ENCODE measurements around the gene PLEKHF1. TPM values are rescaled to one million over a fixed set of nuclear protein-coding genes. Genes with fewer than 3 reads are reported as not detected.

PLEKHF1 gene
- polyA plus RNA-seq, 3 donors = 0.11 to 0.29 (median 0.26) TPM

- WGBS (ENCODE audit: insufficient coverage) = 96% methylated on average over 3 of the region's 5 CpGs
Measured at GRCh38 chr19:29699861-29700260, 34.6 kb downstream of the PLEKHF1 start.

GRCh38 chr19:29700498-29700897, 35.2 kb downstream of the PLEKHF1 start:
- peak overlapping the region in 1 of 7 donors; percentile 13 for H3K27ac Mint-ChIP-seq
- Histone ChIP-seq H3K4me3 (replicated peaks in 1 of 3; ENCODE audit: low read depth in 2 of 3, low read length in 3 of 3) (no peak overlapping the region), H3K36me3 (replicated peaks in 1 of 2; ENCODE audit: control insufficient read depth in 1 of 2, insufficient read depth in 2 of 2, low read length in 2 of 2) (peaks cover 21 to 34% of the 10 kb centered on the region in 2 donors), H3K27me3 (ENCODE audit: control insufficient read depth in 2 of 2, insufficient read depth in 2 of 2, low read length in 2 of 2) (no peaks in the 10 kb centered on the region), H3K4me1 (ENCODE audit: control insufficient read depth in 1 of 2, insufficient read depth in 2 of 2, low read length in 2 of 2) (no peaks in the 10 kb centered on the region), H3K27ac (ENCODE audit: low read depth in 1 of 2, low read length in 2 of 2) (no peak overlapping the region), H4K20me1 (ENCODE audit: insufficient read depth, low read length) (no peaks in the 10 kb centered on the region), H3K9ac (ENCODE audit: insufficient read depth, low read length, poor library complexity, severe bottlenecking) (no peak overlapping the region), H3K9me3 (replicated peaks in 1 of 2; ENCODE audit: control insufficient read depth in 1 of 2, insufficient read depth in 1 of 2, low read length in 2 of 2) (peaks cover 0 to 4% of the 10 kb centered on the region in 2 donors), H2AFZ (ENCODE audit: insufficient read depth, low read depth, low read length, poor library complexity, severe bottlenecking) (no peak overlapping the region), H3K79me2 (ENCODE audit: insufficient read depth, low read length) (no peaks in the 10 kb centered on the region), H3K4me2 (replicated peaks; ENCODE audit: extremely low read depth, low read length, poor library complexity, severe bottlenecking) (no peak overlapping the region)
- WGBS (ENCODE audit: insufficient coverage) = 95% methylated on average over 3 of the region's 6 CpGs
- no peak for DNase-seq
- no peak overlapping the region for H3K4me3 Mint-ChIP-seq
- intact Hi-C loops (cut with micrococcal nuclease) = no loop called here
- peaks cover 22 to 33% of the 10 kb centered on the region in 2 donors for H3K36me3 Mint-ChIP-seq
- H3K27me3 Mint-ChIP-seq (ENCODE audit: low read depth in 3 of 3) = no peaks in the 10 kb centered on the region
- no peak for TF ChIP-seq CTCF (IDR thresholded peaks at IDR 0.05)
- peaks cover 0 to 10% (median 2%) of the 10 kb centered on the region in 7 donors for H3K9me3 Mint-ChIP-seq
- H3K4me1 Mint-ChIP-seq = no peaks in the 10 kb centered on the region

More at GRCh38 chr19:29699861-29700260, 34.6 kb downstream of the PLEKHF1 start:
- H4K20me1 ChIP-seq (ENCODE audit: insufficient read depth, low read length) = no peaks in the 10 kb centered on the region
- H3K4me1 Mint-ChIP-seq = no peaks in the 10 kb centered on the region
- no peak overlapping the region for H3K4me2 ChIP-seq (replicated peaks; ENCODE audit: extremely low read depth, low read length, poor library complexity, severe bottlenecking)
- intact Hi-C loops (cut with micrococcal nuclease) = no loop called here
- no peak overlapping the region for H3K9ac ChIP-seq (ENCODE audit: insufficient read depth, low read length, poor library complexity, severe bottlenecking)
- H3K4me3 ChIP-seq (replicated peaks in 1 of 3; ENCODE audit: low read depth in 2 of 3, low read length in 3 of 3) = no peak overlapping the region
- no peak overlapping the region for H3K4me3 Mint-ChIP-seq
- H3K27ac Mint-ChIP-seq = no peak overlapping the region
- H2AFZ ChIP-seq (ENCODE audit: insufficient read depth, low read depth, low read length, poor library complexity, severe bottlenecking) = no peak overlapping the region
- no peaks in the 10 kb centered on the region for H3K27me3 ChIP-seq (ENCODE audit: control insufficient read depth in 2 of 2, insufficient read depth in 2 of 2, low read length in 2 of 2)
- no peaks in the 10 kb centered on the region for H3K27me3 Mint-ChIP-seq (ENCODE audit: low read depth in 3 of 3)
- TF ChIP-seq CTCF (IDR thresholded peaks at IDR 0.05) = no peak
- no peaks in the 10 kb centered on the region for H3K79me2 ChIP-seq (ENCODE audit: insufficient read depth, low read length)
- H3K4me1 ChIP-seq (ENCODE audit: control insufficient read depth in 1 of 2, insufficient read depth in 2 of 2, low read length in 2 of 2) = no peaks in the 10 kb centered on the region
- H3K9me3 Mint-ChIP-seq = peaks cover 0 to 10% (median 2%) of the 10 kb centered on the region in 7 donors
- peaks cover 0 to 4% of the 10 kb centered on the region in 2 donors for H3K9me3 ChIP-seq (replicated peaks in 1 of 2; ENCODE audit: control insufficient read depth in 1 of 2, insufficient read depth in 1 of 2, low read length in 2 of 2)
- H3K36me3 ChIP-seq (replicated peaks in 1 of 2; ENCODE audit: control insufficient read depth in 1 of 2, insufficient read depth in 2 of 2, low read length in 2 of 2) = peaks cover 19 to 28% of the 10 kb centered on the region in 2 donors
- H3K36me3 Mint-ChIP-seq = peaks cover 16 to 26% of the 10 kb centered on the region in 2 donors
- DNase-seq = no peak
- H3K27ac ChIP-seq (ENCODE audit: low read depth in 1 of 2, low read length in 2 of 2) = no peak overlapping the region
